Naive B cell (primary cell): ENCODE measurements around the gene DNASE1L3. TPM values are rescaled to one million over a fixed set of nuclear protein-coding genes. Genes with fewer than 3 reads are reported as not detected.
"Not testable (repeated sequence)": the region's sequence is repeated elsewhere in the genome, so short reads cannot be mapped to it uniquely, and the experiment has no call there.

ENCODE experiments used
- ATAC-seq, 2 donors: fragments of 150-1000 bp; cut with Tn5 transposase; 2 replicates each; pipeline ENCODE4 v1.10.0; 2021; ENCODE audit warnings: low read depth in 2 of 2, mild to moderate bottlenecking in 2 of 2, moderate library complexity in 2 of 2
- DNase-seq: peaks from one replicate; pipeline ENCODE4 v3.0.0; 2022
- H3K27ac Mint-ChIP-seq, 6 donors: one replicate each; pipeline ENCODE4 v1.8.0; 2020 to 2022; ENCODE audit warnings: mild to moderate bottlenecking in 6 of 6, mixed read lengths in 6 of 6, moderate library complexity in 5 of 6, inconsistent platforms in 2 of 6
- H3K27me3 Mint-ChIP-seq, 3 donors: one replicate each; pipeline ENCODE4 v1.8.0; 2021 to 2022; ENCODE audit warnings: mixed read lengths in 3 of 3, mild to moderate bottlenecking in 1 of 3
- H3K36me3 Mint-ChIP-seq, 2 donors: one replicate each; pipeline ENCODE4 v1.8.0; 2020 to 2022; ENCODE audit warnings: mixed read lengths in 2 of 2, inconsistent platforms in 1 of 2, mild to moderate bottlenecking in 1 of 2
- H3K4me1 Mint-ChIP-seq, 3 donors: one replicate each; pipeline ENCODE4 v1.8.0; 2020 to 2022; ENCODE audit warnings: mixed read lengths in 3 of 3, inconsistent platforms in 1 of 3, mild to moderate bottlenecking in 1 of 3, moderate library complexity in 1 of 3
- H3K4me3 Mint-ChIP-seq, 8 donors: one replicate each; pipeline ENCODE4 v1.8.0; 2020 to 2022; ENCODE audit warnings: mild to moderate bottlenecking in 8 of 8, mixed read lengths in 8 of 8, moderate library complexity in 8 of 8, inconsistent platforms in 2 of 8
- H3K9me3 Mint-ChIP-seq, 7 donors: one replicate each; pipeline ENCODE4 v1.8.0; 2020 to 2022; ENCODE audit warnings: mixed read lengths in 7 of 7, mild to moderate bottlenecking in 5 of 7, inconsistent platforms in 2 of 7, moderate library complexity in 1 of 7
- polyA plus RNA-seq, 6 donors: library from polyadenylated mRNA; unstranded; fragments of 300-500 nt; fragmentation: Illumina TruSeq; gene quantifications; one replicate each; pipeline ENCODE4 v1.2.3, GENCODE V29; 2021; ENCODE audit warnings: low read depth in 6 of 6

Gene DNASE1L3
- polyA plus RNA-seq, 6 donors from 2014 or later = 8.0 to 41.5 (median 14.4) TPM

- H3K27ac Mint-ChIP-seq = peak overlapping the region; percentile 58 to 85 (median 74)
- H3K27me3 Mint-ChIP-seq = no peaks in the 10 kb centered on the region
These were observed 7.2 kb downstream of the DNASE1L3 start for GRCh38 chr3:58203541-58203940.

DNA sequence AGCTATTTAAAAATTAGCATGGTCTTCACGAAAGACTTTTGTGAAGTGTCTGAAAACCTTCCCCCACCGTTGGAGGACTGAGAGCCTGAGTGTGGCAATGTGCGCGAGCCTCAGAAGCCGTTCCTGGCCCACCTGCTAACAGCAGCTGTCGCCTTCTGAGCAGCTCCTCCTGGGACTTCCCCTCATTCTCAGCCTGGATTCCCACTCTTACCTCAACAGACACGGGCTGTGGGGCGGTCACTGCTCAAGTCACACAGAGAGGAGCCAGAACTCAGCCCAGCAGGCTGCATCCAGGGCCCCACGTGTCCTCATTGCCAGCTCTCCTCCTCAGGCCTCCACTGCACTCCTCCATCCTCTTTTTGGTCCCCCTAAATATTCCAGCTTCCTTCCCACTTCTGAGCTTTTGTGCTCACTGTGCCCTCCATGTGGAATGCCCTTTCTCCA lies 7.8 kb downstream of the DNASE1L3 start:
- peaks cover 41 to 64% (median 60%) of the 10 kb centered on the region in 3 donors for H3K4me1 Mint-ChIP-seq
- peak overlapping the region in 4 of 6 donors; percentile 64 to 91 (median 84) for H3K27ac Mint-ChIP-seq
- no peaks in the 10 kb centered on the region for H3K27me3 Mint-ChIP-seq
- peak overlapping the region in 7 of 8 donors; percentile 52 to 83 (median 74) for H3K4me3 Mint-ChIP-seq
- peak; percentile 83 to 84 for ATAC-seq
- peak; percentile 46 for DNase-seq
- no peaks in the 10 kb centered on the region for H3K36me3 Mint-ChIP-seq
- H3K9me3 Mint-ChIP-seq = peaks cover 0 to 7% (median 0%) of the 10 kb centered on the region in 7 donors

More at GRCh38 chr3:58203541-58203940, 7.2 kb downstream of the DNASE1L3 start:
- no peak for ATAC-seq
- no peaks in the 10 kb centered on the region for H3K36me3 Mint-ChIP-seq
- DNase-seq = no peak
- peaks cover 35 to 58% (median 54%) of the 10 kb centered on the region in 3 donors for H3K4me1 Mint-ChIP-seq
- peaks cover 0 to 7% (median 0%) of the 10 kb centered on the region in 7 donors for H3K9me3 Mint-ChIP-seq
- peak overlapping the region in 6 of 8 donors; percentile 52 to 83 (median 77) for H3K4me3 Mint-ChIP-seq

DNA sequence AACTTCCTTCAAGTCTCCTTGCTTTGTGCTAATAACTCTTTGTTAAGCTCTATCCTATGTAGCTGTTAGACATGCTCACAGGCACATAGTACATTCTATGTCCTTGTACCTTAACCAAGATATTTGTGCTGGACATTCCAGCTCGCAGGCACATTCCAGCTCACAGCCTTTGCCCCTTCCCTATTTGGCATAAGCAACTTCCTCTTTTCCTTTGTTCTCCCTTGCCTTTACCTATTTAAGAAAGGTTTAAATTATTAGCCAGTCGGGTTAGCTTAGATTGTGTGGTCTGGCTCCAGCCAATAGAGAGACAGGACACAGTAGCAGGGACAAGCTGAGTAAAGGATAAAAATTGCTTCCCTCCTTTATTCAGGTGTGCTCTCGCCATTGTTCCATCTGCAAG lies 9.3 kb downstream of the DNASE1L3 start:
- not testable (repeated sequence) for H3K27me3 Mint-ChIP-seq, DNase-seq, ATAC-seq, H3K36me3 Mint-ChIP-seq, H3K9me3 Mint-ChIP-seq
- H3K27ac Mint-ChIP-seq = peak overlapping the region; percentile 2 to 97 (median 84)
- H3K4me1 Mint-ChIP-seq = peaks cover 52 to 79% (median 72%) of the 10 kb centered on the region in 3 donors
- H3K4me3 Mint-ChIP-seq = peak overlapping the region; percentile 42 to 92 (median 78)

- Mint-ChIP-seq H3K4me1 (peaks cover 53 to 81% (median 69%) of the 10 kb centered on the region in 3 donors), H3K4me3 (peak overlapping the region; percentile 67 to 92 (median 85))
- DNase-seq = peak; percentile 43
These were observed 9.9 kb downstream of the DNASE1L3 start for GRCh38 chr3:58200846-58201355.

DNA sequence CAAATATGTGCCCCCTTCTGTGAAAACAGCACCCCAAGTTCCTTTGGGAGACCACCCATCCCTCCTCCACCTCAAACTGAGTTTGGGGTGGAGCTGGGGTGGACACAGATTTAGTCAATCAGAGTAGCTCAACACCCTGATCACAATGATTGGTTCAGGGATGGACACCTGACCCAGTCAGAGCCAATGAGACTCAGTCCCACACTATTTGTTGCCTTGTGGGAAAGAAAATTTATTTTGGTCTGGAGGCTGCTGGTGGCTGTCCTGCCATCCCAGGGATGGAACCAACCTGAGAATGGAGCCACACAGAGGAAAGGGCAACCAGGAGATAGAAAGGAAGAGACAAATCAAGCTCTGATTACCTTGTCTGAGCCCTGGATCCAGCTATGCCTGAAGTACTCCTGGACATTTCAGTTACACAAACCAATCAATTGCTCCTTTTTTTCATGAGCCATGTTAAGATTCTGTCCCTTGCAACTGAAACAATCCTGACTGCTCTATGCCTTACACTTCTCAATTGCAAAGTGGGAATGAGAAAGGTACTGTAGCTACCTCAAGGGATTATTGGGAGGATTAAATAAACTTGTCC lies 10.6 kb downstream of the DNASE1L3 start:
- Mint-ChIP-seq H3K27me3 (no peaks in the 10 kb centered on the region), H3K4me3 (peak overlapping the region; percentile 67 to 92 (median 85)), H3K4me1 (peaks cover 49 to 82% (median 63%) of the 10 kb centered on the region in 3 donors), H3K36me3 (peaks cover 0 to 5% of the 10 kb centered on the region in 2 donors), H3K27ac (peak overlapping the region; percentile 74 to 97 (median 95)), H3K9me3 (peaks cover 0 to 10% (median 0%) of the 10 kb centered on the region in 7 donors)
- ATAC-seq = no peak
- DNase-seq = no peak

More at GRCh38 chr3:58200846-58201355, 9.9 kb downstream of the DNASE1L3 start:
- Mint-ChIP-seq H3K27me3 (no peaks in the 10 kb centered on the region), H3K36me3 (peaks cover 0 to 5% of the 10 kb centered on the region in 2 donors), H3K27ac (peak overlapping the region; percentile 74 to 97 (median 95)), H3K9me3 (peaks cover 0 to 10% (median 0%) of the 10 kb centered on the region in 7 donors)
- peak; percentile 6 to 8 for ATAC-seq

GRCh38 chr3:58198804-58199203 lies 12.0 kb downstream of the DNASE1L3 start:
- ATAC-seq = no peak
- peak overlapping the region in 5 of 6 donors; percentile 28 to 97 (median 92) for H3K27ac Mint-ChIP-seq
- peaks cover 0 to 10% (median 4%) of the 10 kb centered on the region in 7 donors for H3K9me3 Mint-ChIP-seq
- no peaks in the 10 kb centered on the region for H3K27me3 Mint-ChIP-seq
- peaks cover 0 to 8% of the 10 kb centered on the region in 2 donors for H3K36me3 Mint-ChIP-seq
- H3K4me1 Mint-ChIP-seq = peaks cover 49 to 77% (median 62%) of the 10 kb centered on the region in 3 donors
- peak overlapping the region in 7 of 8 donors; percentile 42 to 86 (median 56) for H3K4me3 Mint-ChIP-seq
- no peak for DNase-seq

GRCh38 chr3:58198362-58198761 lies 12.4 kb downstream of the DNASE1L3 start:
- no peaks in the 10 kb centered on the region for H3K27me3 Mint-ChIP-seq
- H3K9me3 Mint-ChIP-seq = peaks cover 0 to 10% (median 4%) of the 10 kb centered on the region in 7 donors
- H3K36me3 Mint-ChIP-seq = peaks cover 0 to 12% of the 10 kb centered on the region in 2 donors
- peaks cover 49 to 73% (median 57%) of the 10 kb centered on the region in 3 donors for H3K4me1 Mint-ChIP-seq
- peak overlapping the region; percentile 71 to 98 (median 94) for H3K27ac Mint-ChIP-seq
- peak overlapping the region in 7 of 8 donors; percentile 12 to 86 (median 56) for H3K4me3 Mint-ChIP-seq
- DNase-seq = no peak
- no peak for ATAC-seq

- ATAC-seq (no peak), DNase-seq (no peak)
- peak overlapping the region; percentile 71 to 98 (median 94) for H3K27ac Mint-ChIP-seq
- peak overlapping the region in 5 of 8 donors; percentile 42 to 86 (median 75) for H3K4me3 Mint-ChIP-seq
- peaks cover 44 to 65% (median 50%) of the 10 kb centered on the region in 3 donors for H3K4me1 Mint-ChIP-seq
- no peaks in the 10 kb centered on the region for H3K27me3 Mint-ChIP-seq
- peaks cover 0 to 7% (median 4%) of the 10 kb centered on the region in 7 donors for H3K9me3 Mint-ChIP-seq
- peaks cover 4 to 16% of the 10 kb centered on the region in 2 donors for H3K36me3 Mint-ChIP-seq
These were observed 13.2 kb downstream of the DNASE1L3 start for GRCh38 chr3:58197588-58197987.

DNA sequence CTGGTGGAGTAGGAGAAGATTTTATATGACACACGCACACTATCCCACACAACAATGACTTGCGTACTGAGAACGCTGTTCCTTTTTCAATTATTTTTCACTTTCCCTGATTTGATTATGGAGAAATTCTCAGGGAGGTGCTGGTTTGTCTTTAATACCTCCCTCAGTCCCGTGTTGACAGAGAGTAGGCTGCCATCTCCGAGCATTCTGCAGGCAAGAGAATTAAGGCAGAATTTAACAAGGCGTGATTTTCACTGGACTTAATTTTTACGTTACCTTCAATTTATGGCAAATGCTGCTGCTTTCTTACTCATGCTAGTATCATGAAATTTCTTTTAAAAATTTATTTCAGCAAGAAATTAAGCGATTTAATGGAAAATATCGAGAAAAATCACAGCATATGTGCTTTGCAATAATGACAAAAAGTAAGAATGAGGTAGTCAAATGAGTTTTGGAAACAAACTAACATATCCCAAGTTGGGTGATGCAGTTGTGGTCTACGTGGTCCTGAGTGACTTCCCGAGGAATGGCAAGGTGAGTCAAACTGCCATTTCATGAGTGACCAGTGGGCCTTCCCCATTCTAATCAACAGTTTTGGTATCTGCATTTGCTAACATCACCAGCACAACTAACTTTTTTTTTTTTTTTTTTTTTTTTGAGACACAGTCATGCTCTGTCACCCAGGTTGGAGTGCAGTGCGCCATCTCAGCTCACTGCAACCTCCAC lies 16.9 kb downstream of the DNASE1L3 start:
- ATAC-seq (no peak), DNase-seq (no peak)
- Mint-ChIP-seq H3K4me3 (no peak overlapping the region), H3K27me3 (no peaks in the 10 kb centered on the region), H3K4me1 (peaks cover 21 to 32% (median 23%) of the 10 kb centered on the region in 3 donors), H3K27ac (peak overlapping the region in 4 of 6 donors; percentile 32 to 93 (median 40)), H3K36me3 (peaks cover 10 to 21% of the 10 kb centered on the region in 2 donors), H3K9me3 (peaks cover 0 to 7% (median 3%) of the 10 kb centered on the region in 7 donors)

- H3K4me3 Mint-ChIP-seq = peak overlapping the region in 2 of 8 donors; percentile 15 to 41
- H3K9me3 Mint-ChIP-seq = peaks cover 0 to 7% (median 3%) of the 10 kb centered on the region in 7 donors
- no peak for ATAC-seq
- peaks cover 6 to 21% (median 10%) of the 10 kb centered on the region in 3 donors for H3K4me1 Mint-ChIP-seq
- no peaks in the 10 kb centered on the region for H3K27me3 Mint-ChIP-seq
- peaks cover 10 to 21% of the 10 kb centered on the region in 2 donors for H3K36me3 Mint-ChIP-seq
- DNase-seq = no peak
- H3K27ac Mint-ChIP-seq = peak overlapping the region in 5 of 6 donors; percentile 4 to 85 (median 52)
These were observed 18.7 kb downstream of the DNASE1L3 start for GRCh38 chr3:58192069-58192468.

GRCh38 chr3:58191361-58191991 lies 19.3 kb downstream of the DNASE1L3 start:
- Mint-ChIP-seq H3K27ac (peak overlapping the region in 3 of 6 donors; percentile 3 to 37 (median 35)), H3K9me3 (peaks cover 0 to 5% (median under 1%) of the 10 kb centered on the region in 7 donors), H3K27me3 (no peaks in the 10 kb centered on the region), H3K4me1 (peaks cover under 1 to 15% (median 4%) of the 10 kb centered on the region in 3 donors), H3K4me3 (no peak overlapping the region), H3K36me3 (peaks cover 10 to 16% of the 10 kb centered on the region in 2 donors)
- no peak for DNase-seq
- no peak for ATAC-seq

DNA sequence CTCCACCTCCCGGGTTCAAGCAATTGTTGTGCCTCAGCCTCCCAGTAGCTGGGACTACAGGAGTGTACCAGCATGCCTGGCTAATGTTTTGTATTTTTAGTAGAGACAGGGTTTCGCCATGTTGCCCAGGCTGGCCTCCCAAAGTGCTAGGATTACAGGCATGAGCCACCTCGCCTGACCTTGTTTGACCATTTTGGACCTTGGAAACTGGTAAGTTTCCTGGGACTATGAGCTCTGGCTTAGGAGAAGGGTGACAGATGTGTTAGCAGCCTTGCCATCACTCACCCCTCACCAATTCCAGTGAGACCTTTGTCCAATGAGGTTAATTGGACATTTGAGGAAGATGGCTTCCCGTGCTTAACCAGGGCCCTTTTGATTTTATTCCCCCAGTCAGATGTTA lies 19.9 kb downstream of the DNASE1L3 start:
- peaks cover 10 to 16% of the 10 kb centered on the region in 2 donors for H3K36me3 Mint-ChIP-seq
- no peaks in the 10 kb centered on the region for H3K27me3 Mint-ChIP-seq
- no peak for ATAC-seq
- peak overlapping the region in 3 of 6 donors; percentile 12 to 57 (median 35) for H3K27ac Mint-ChIP-seq
- peaks cover 0 to 5% (median 0%) of the 10 kb centered on the region in 7 donors for H3K9me3 Mint-ChIP-seq
- H3K4me1 Mint-ChIP-seq = peaks cover 0 to 12% (median 3%) of the 10 kb centered on the region in 3 donors
- H3K4me3 Mint-ChIP-seq = no peak overlapping the region
- no peak for DNase-seq
